GM10266 (cell line): ENCODE results near the gene ADGRL3.

Source experiments
- DNase-seq: peaks from one replicate; pipeline ENCODE4 v3.0.0; 2012; ENCODE audit errors: extremely low spot score
- CTCF ChIP-seq: IDR thresholded peaks from 2 replicates; pipeline ENCODE4 v1.5.1; 2012; ENCODE audit warnings: mild to moderate bottlenecking, low read depth; ENCODE audit not compliant: control insufficient read depth, insufficient read depth; ENCODE audit errors: missing control alignments

Gene ADGRL3

GRCh38 chr4:61427818-61428495 is 227.8 kb downstream of the ADGRL3 start:
- DNase-seq: no peak
- TF ChIP-seq CTCF: no peak

GRCh38 chr4:61428950-61429349 is 228.8 kb downstream of the ADGRL3 start:
- no peak for DNase-seq
- no peak for TF ChIP-seq CTCF

GRCh38 chr4:61431131-61431530 is 231.0 kb downstream of the ADGRL3 start:
- no peak for TF ChIP-seq CTCF
- no peak for DNase-seq

- TF ChIP-seq CTCF: no peak
- DNase-seq: no peak
These were observed 237.8 kb downstream of the ADGRL3 start for GRCh38 chr4:61437923-61438322.

- TF ChIP-seq CTCF: no peak
- DNase-seq: no peak
These were observed 240.2 kb downstream of the ADGRL3 start for GRCh38 chr4:61440321-61440720.

GRCh38 chr4:61442936-61443335 is 242.8 kb downstream of the ADGRL3 start:
- DNase-seq: no peak
- no peak for TF ChIP-seq CTCF

GRCh38 chr4:61443813-61444510 is 243.8 kb downstream of the ADGRL3 start:
- no peak for DNase-seq
- no peak for TF ChIP-seq CTCF
